GM12891 (cell line): ENCODE results near the gene YRDC.
A peak's percentile ranks its signal among the peaks of the same experiment; 100 is the strongest.

Experiments
- DNase-seq: peaks from one replicate; pipeline ENCODE4 v3.0.0; 2011; ENCODE audit warnings: low spot score; ENCODE audit not compliant: insufficient read length
- FAIRE-seq: peaks from 2 replicates; lab custom pipeline; 2011; peaks lifted over from hg19 to GRCh38; lab: Jason Lieb, UNC
- PAX5 ChIP-seq: IDR thresholded peaks from 2 replicates; pipeline ENCODE4 v1.6.1; 2011; ENCODE audit warnings: low read length, moderate library complexity, mild to moderate bottlenecking; ENCODE audit not compliant: insufficient read depth, severe bottlenecking
- POLR2A ChIP-seq: IDR thresholded peaks from 2 replicates; pipeline ENCODE4 v1.6.1; 2011; ENCODE audit warnings: low read depth, low read length, control low read depth
- POLR2AphosphoS5 ChIP-seq: IDR thresholded peaks from 2 replicates; pipeline ENCODE4 v1.6.1; 2011; ENCODE audit warnings: low read depth, low read length, control low read depth
- POU2F2 ChIP-seq: IDR thresholded peaks from 2 replicates; pipeline ENCODE4 v1.6.1; 2011; ENCODE audit warnings: low read depth, mild to moderate bottlenecking, control low read depth, low read length, moderate library complexity
- SPI1 ChIP-seq: IDR thresholded peaks from 2 replicates; pipeline ENCODE4 v1.6.1; 2011; ENCODE audit warnings: low read depth, low read length, control low read depth
- TAF1 ChIP-seq: IDR thresholded peaks from 2 replicates; pipeline ENCODE4 v1.6.1; 2011; ENCODE audit warnings: low read depth, low read length, control low read depth

YRDC gene

GRCh38 chr1:37822906-37823815 lies 15.2 kb upstream of the YRDC start:
- no peak for FAIRE-seq
- DNase-seq, result no peak
- TF ChIP-seq TAF1, result no peak
- no peak for TF ChIP-seq SPI1
- TF ChIP-seq POLR2A, result no peak
- TF ChIP-seq PAX5, result no peak
- no peak for TF ChIP-seq POU2F2
- TF ChIP-seq POLR2AphosphoS5, result no peak

GRCh38 chr1:37821481-37821880 lies 13.5 kb upstream of the YRDC start:
- DNase-seq (no peak), FAIRE-seq (no peak)
- TF ChIP-seq SPI1 (no peak), TAF1 (no peak), POLR2A (no peak), POU2F2 (no peak), POLR2AphosphoS5 (no peak), PAX5 (no peak)

DNA sequence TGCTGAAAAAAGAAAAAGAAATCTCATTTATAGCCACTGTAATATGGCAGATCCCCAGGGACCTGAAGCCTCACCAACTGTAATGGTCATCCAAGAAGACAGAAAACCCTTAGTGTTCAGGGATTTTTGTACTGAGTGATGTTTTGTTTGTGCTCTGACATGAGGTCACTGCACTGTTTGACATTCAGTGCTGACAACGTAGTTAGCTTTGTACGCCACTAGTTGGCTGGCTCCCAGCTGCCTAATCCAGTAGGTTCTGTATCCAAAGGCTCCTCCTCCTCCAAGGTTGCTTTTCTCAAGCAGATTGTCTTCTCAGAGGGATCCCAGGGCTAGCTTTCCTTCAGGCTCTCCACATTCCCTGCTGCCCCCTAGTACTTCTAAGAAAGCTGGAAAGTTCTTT lies 9.5 kb upstream of the YRDC start:
- no peak for FAIRE-seq
- no peak for DNase-seq
- TF ChIP-seq POLR2A, result no peak
- no peak for TF ChIP-seq POU2F2
- TF ChIP-seq PAX5, result no peak
- no peak for TF ChIP-seq TAF1
- no peak for TF ChIP-seq POLR2AphosphoS5
- no peak for TF ChIP-seq SPI1

DNA sequence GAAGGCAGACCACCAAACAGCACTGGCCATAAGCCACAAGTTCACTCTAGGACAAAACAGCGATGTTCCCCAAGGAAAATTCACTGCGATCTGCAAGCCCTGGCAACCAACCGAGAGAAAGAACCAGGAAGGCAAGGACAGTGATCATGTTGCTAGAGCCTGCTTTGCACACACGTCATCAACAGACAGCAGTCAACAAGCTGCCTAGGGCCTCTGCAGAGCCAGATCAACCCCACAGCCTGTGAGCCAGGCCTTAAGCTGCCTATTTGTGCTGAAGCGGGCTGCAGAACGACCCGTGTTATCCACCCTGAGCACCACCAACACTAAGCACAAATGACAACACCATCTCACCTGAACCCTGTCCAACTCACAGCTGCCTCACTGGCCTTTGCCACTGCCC lies 6.2 kb upstream of the YRDC start:
- FAIRE-seq (no peak), DNase-seq (no peak)
- TF ChIP-seq POU2F2 (no peak), TAF1 (no peak), POLR2A (no peak), SPI1 (no peak)

DNA sequence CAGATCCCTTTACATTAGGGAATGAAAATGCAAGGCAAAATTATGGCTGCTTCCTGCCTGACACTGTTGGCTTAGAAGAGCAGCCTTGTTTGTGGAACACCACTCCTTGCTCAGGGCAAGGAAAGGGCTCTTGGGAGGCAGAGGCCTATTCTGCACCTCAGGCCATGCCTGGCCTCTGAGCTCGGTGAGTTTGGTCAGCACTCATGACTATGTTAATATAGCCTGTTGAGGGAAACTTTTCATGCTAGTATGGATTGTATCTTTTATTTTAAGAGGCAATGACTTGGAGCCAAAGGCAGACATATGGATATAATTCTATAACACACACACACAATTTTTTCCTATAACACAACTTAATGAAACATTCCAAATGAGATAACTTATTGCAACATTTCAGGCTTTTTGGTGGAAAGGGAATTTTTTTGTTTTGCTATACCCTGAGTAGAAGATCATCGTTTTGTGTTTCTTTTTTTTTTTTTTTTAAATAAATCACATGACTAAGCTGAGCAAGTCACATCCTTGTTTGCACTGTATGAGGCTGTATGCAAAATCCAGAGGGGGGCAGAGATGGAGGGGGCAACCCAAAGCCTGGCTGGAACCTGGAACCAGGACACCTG lies 5.6 kb upstream of the YRDC start:
- FAIRE-seq (no peak), DNase-seq (no peak)
- TF ChIP-seq TAF1 (no peak), POLR2AphosphoS5 (no peak), POU2F2 (no peak), SPI1 (no peak), POLR2A (no peak), PAX5 (no peak)

DNA sequence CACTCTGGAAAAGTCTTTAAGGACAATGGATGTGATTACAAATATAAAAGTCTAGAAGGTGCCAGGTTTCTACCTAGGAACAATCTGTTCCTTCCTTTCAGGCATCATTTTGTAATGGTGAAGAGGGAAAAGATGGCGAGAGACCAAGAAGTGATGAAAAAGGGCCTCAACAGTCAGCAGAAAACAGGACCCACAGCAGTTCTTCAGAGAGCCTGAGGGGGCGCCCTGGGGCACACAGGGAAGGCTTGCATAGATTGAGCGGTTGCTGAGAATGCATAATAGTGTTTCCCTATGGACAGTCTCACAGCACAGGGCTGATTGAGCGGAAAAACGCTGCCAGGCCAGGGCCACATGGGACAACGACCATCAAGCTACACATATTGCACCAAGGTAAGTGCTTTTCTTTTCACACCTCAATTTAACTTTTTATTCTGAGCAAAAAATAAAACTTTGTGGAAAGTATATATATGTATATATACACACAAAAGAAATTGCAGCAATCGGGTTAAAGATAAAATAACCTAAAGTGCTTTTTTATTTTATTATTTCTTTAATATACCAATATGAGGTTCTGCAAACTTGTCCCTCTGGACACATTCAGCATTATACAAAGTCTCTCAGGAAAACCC lies 3.1 kb upstream of the YRDC start:
- FAIRE-seq, result peak; percentile 87
- DNase-seq, result peak; percentile 47
- TF ChIP-seq PAX5, result no peak
- no peak for TF ChIP-seq SPI1
- no peak for TF ChIP-seq TAF1
- no peak for TF ChIP-seq POLR2AphosphoS5
- TF ChIP-seq POLR2A, result no peak
- TF ChIP-seq POU2F2, result peak; percentile 86

GRCh38 chr1:37809942-37810341 lies 1.9 kb upstream of the YRDC start:
- no peak for TF ChIP-seq PAX5
- TF ChIP-seq POLR2A, result no peak
- no peak for TF ChIP-seq TAF1
- no peak for TF ChIP-seq SPI1
- no peak for TF ChIP-seq POU2F2
- no peak for TF ChIP-seq POLR2AphosphoS5
- no peak for DNase-seq
- FAIRE-seq, result no peak

GRCh38 chr1:37808369-37809319 lies 636 bp upstream of the YRDC start:
- FAIRE-seq (peak; percentile 85), DNase-seq (no peak)
- TF ChIP-seq SPI1 (no peak), POU2F2 (no peak), POLR2A (no peak; the same call in 1 of the 2 replicates), POLR2AphosphoS5 (no peak), PAX5 (no peak), TAF1 (no peak)

- TF ChIP-seq SPI1, result no peak
- TF ChIP-seq POLR2A, result no peak
- TF ChIP-seq PAX5, result no peak
- TF ChIP-seq POLR2AphosphoS5, result no peak
- no peak for TF ChIP-seq TAF1
- TF ChIP-seq POU2F2, result no peak
- FAIRE-seq (peak; percentile 35), DNase-seq (no peak)
Measured at GRCh38 chr1:37807220-37807554, 821 bp downstream of the YRDC start.
